ENCODE data around the gene ANK3.

Gene ANK3

DNA sequence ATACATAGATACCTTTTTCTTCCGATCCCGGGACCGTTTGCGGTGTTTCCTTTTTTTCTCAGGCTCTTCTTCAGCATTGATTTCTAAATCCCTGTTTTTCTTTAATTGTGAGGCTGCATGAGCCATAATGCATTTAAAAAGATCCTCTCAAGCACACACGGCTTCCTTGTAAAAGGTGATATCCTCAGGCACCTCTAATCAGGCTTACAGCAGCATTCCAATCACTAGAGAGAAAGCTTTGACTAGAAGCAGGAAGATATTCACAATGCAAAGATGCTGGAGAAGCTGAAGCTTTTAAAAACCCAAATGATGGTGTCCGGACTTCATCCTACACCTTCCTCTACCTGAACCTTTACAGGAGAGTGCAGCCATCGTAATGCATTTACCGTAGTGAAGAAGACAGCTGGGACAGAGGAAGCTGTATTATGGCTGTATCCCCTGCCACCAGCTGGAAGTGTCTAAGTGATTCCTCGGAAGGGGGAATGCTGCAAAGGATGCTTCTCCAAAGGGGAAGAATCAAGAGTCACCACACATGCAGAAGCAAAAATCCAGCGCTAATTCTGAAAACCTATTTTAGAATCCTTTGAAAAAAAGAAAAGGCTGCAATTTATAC, at the start of gene ANK3:
TSS of gene ANK3 (minus strand) at position 463 of the 613 bp plus-strand sequence. CDS start at position 126, 337 bp downstream.
- DNase-seq, result no peak

DNA sequence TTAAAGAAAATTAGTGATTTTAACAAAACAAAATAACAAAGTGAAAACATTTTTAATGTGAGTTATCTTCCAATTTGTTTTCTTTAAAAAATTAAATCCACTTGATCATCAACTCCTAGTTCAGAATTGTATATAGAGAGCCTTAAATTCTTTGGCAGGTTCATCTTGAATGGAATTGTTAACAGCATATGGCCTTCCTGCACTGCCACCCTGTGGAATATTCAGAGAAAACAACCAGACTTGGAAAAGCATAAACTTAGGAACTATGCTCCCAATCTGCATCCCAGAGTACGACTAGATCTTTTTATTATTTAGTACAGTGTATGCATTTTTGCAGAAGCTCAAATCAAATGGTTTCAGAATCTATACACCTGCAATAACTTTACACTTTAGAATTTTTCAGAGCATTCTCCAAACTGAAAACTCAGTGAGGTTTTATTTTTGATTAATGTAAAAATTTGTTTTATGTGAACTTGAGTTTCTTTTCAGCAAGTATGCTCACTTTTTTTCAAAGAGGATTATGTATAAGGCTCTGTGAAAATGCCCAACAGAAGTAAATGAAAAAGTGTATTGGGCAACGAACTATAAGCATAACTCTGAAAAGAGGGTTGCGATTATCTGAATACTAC, 44.9 kb upstream of the ANK3 start:
- DNase-seq, result no peak

DNA sequence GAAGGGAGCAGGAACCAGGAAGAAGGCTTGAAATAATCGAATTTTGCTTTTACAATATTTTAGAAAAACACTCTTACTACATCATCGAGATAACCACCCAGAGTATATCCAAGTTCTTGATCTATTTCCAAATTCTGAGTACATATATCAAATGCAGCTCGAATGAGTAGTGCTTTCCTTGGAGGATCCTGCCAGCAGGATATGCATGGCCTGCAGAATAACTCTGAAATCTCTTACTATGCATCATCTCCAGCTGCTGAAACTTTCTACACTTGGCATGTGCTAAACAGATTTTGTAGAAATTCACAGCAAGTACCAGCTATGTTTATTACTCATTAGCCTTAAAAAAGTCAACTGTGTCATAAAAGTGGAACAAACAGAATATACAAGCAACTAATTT, 44.0 kb upstream of the ANK3 start:
- DNase-seq, result no peak

DNA sequence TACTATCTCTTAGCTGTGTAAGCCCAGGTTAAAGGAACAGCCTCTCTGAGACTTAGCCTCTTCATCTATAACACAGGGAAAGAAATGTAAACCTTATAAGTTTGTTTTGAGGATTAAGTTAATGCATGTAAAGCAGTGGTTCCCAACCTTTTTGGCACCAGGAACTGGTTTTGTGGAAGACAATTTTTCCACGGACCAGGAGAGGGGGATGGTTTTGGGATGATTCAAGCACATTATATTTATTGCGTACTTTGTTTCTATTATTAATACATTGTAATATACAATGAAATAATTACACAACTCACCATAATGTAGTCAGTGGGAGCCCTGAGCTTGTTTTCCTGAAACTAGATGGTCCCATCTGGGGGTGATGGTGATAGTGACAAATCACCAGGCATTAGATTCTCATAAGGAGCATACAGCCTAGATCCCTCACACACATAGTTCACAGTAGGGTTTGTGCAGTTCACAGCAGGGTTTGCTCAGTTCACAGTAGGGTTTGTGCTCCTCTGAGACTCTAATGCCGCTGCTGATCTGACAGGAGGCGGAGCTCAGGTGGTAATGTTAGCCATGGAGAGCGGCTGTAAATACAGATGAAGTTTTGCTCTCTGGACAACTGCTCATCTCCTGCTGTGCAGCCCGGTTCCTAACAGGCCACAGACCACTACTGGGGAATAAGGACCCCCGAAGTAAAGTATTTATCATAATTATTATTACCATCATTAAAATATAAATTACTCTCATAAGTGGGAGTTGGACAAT, 41.3 kb upstream of the ANK3 start:
- DNase-seq, result no peak

DNA sequence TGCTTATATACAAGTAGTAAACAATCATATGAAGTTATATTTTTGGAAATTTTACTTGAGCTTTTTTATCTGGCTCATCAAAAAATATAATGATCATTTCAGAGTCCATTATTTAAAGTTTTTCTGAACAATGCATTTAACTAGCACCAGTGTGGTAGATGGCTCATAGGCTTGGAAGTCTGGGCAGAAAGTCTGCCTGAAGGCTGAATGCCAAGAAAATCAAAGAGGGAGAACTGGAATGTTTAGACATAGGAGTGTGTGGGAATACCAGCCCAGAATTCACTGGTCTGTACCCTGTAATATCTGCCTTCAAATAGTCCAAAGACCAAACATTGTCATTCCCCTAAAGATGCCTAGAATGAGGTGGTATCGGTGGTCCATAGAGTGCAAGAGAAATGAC, 40.3 kb upstream of the ANK3 start:
- DNase-seq, result no peak

DNA sequence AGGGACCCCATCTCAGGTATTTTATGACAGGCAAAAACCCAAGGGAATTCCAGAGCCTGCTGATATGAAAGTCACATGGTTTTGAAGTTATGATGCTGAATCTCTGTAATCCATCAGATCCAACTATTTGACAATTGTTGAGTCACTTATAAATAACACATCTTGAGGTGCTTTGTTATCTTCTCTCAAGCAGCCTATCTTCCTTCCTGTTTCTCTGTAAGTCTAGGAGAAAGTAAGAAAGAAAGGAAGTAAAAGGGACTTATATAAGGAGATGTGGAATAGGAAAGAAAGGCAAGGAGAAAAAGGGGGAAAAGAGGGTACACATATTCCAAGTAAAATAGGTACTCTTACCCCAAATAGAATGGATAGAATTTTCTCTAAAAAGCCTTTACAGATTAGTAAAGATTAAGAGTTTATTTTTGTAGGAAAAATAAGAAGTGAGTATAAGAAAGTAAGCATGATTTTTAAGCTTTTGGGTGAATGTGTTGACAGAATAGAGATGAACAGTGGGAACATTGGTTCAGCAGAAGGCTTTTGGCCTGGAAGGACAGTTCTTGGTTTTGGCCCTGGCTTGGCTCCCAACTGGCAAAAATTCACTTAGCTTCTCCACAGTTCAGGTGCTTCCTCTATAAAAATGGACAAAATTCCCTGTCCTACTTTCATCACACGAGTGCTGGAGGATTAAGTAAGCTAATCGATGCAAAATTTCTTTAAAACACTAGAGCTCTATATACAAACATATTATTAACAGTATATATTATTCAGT, 39.6 kb upstream of the ANK3 start:
- no peak for DNase-seq

DNA sequence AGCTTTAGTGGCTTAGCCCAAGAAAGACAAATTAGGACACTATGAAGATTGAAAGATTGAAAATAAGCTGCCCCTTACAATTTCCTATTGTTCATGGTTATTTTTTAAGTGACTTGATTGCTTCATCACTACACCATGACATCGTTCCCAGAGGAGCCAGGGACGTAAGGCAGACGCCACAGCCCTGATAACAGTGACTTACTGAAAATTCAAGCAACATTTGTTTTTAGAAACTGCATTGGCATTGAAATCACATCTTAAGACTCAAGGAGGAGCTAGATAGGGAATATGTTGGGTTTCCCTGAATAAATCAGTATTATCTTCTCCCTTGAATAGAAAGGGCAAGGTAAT, 38.7 kb upstream of the ANK3 start:
- no peak for DNase-seq

DNA sequence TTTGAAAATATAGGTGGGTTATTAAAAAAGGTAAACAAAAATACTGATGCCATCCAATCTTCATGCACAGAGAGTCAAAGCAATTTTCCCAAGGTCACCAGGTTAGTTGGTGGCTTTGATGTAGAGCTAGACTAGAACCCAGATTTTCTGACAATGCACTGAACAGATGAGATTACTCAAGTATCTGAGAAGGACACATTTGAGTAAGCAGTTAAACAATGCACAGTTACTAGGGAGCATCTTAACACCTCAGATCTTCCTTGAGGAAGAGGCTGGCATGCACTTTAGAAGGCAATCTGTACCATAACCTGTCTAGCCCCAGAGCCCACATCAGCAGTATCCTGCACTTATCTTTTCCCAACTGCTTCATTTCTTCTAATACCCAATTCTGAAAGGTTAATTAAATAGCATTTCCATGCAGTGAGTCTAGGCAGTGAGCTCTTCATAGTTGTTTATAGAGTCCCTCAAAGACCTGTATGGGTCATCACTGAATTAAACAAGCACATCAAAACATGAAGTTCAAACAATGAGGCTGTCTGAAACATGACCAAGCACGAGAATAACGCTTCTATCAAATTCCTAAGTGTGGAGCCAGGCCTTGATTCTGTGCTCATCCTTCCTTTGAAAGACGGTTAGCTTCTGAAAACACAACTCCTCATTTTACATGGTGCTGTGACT, 38.2 kb upstream of the ANK3 start:
- no peak for DNase-seq

DNA sequence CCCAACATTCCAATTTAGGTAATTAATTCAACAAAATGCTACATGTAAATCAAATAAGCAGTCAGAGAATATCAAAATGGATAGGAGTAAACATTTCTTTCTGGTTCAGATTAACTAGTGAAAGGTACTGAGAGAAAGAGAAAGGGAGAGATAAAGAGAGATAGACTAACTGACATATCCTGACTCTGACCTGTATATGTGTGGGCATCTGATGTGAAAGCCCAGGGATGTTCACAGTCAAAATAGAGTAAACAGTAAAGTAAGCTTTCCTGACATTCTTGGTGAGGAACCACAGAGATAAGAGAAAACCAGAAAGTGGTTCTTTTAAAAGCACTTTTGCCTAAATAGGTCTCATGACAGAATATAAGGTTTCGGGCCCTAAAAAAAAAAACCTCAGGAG, 37.5 kb upstream of the ANK3 start:
- DNase-seq, result no peak

DNA sequence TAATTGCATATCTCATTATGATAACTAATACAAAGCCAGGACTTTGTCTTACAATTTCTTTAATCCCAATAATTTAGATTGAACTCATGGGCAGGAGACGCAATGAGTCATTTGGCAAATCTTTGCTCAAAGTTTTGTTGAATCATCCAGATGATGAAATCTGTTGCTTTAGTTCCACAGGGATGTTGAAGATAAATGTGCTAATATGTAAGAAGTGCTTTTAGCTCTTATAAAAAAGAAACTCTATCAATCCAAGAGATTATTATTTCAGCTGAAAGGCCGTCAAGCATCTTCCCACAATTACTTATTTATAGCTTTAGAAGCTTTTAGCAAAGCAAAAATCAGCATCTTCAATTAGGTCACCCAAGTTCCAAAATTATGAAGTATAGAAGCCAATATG, 36.8 kb upstream of the ANK3 start:
- DNase-seq, result no peak

DNA sequence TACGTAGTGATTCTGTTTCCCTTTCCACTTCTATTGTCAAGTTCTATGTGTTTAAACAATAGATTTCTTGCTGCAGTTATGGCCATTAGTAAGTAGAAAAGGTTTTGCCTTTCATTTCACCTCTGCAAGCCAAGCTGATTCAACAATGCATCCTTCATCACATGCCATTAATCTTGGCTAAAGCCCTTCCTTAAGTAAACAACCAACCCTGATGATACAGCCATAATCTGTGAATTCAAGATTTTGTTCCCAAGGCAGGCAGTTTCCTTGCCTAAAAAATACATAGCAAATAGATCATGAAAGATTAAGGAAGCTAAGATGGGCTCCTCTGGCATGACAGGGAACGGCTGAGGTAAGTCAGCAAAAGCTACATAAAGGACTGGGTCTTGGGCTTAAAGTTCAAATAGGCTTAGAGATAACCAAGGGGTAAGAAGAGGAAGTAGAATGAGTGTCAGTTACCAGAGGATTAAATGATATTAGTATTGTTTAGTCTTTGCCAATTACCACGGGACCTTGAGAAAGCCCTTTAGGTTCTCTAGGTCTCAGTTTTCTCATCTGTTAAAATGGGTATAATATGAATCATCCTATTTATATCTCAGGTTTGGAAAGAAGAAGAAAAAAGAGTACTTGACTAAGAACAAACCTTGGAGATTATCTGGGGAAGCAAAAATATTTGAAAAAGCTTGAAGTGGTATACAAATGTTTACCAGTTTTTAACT, 35.9 kb upstream of the ANK3 start:
- no peak for DNase-seq

DNA sequence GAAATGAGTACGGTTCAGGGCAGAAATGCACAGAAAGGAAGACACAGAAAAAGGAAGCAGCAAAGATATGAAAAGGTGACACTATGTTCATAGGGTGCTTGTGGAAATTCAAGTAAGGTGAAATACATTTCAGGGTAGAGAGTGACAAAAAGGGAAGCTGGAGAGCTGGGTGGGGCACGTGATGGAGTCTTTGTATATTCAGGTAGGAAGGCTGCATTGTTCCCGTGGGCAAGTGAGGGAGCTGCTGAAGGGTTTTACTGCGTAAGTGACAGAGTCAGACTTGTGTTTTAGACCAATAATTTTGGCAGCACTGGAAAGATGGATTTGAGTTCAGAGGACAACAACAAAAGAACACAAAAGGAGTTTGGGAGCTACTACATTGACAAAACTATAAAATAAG, 35.3 kb upstream of the ANK3 start:
- no peak for DNase-seq

DNA sequence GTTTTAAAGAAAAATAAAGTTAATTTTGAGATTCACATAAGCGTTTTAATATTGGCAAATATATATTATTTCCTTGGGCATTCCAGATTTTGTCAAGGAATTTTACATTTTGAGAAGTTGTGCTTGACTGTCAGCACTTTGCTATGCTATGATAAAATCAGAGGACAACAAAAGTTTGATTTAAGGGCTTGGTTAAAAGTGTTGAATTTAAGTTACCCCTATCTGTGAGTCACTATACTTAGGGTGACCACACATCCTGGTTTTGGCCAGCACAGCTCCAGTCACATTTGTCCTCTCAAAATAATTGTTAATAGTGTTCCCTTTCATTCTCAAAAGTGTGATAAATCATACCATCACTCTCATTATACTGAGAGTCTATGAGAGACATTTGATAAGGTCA, 34.2 kb upstream of the ANK3 start:
- DNase-seq, result no peak

DNA sequence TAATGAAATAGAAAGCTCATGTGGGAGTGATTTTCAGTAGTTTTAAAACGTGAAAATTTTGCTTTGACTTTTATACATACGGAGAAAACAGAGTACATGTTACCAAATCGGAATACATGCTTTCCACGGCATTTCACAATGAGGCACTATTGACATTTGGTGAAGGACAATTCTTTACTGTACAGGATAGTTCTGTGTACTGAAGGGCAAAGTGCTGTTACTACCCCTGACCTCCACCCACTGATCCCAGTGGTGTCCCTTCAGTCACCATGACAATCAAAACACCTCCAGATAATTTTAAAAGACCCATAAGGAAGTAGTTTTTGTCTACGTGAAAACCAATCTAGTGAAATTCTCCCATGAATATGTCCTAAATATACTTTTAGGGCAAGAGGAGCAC, 33.1 kb upstream of the ANK3 start:
- no peak for DNase-seq

DNA sequence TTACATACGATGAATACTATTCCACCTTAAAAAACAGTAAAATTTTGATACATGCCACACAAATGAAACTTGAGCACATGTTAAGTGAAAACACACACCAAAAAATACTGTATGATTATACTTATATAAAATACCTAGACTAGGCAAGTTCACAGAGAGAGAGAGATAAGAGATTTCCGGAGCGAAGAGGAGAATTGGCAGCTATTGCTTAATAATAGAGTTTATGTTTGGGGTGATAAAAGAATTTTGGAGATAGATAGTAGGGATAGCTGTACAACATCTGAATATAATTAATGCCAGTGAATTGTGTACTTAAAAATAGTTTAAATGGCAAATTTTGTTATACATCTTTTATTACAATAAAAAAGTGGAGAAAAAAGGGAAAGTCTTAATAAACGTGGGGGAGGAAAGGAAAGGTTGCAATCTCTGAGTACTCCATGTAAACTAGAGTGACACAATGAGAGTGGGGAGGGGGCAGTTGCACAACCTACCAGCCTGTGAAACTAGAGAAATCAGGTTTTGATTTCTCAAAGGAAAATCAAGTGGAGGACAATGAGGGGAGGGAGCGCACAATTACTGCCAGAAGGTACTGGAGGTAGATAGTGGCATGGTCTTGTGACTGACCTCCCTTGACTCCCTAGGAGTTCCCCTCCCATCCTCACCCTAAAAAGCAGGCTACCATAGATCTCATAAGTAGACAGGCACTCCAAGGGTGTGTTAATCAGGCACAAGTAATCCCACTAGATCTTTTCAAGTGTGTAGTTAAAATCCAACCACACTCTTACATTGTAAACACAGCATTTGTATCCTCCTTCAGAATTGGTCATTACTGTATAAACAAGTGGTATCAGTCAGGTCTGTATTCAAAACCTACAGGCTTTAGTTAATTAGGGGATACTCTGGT, 31.6 kb upstream of the ANK3 start:
- DNase-seq, result no peak

DNA sequence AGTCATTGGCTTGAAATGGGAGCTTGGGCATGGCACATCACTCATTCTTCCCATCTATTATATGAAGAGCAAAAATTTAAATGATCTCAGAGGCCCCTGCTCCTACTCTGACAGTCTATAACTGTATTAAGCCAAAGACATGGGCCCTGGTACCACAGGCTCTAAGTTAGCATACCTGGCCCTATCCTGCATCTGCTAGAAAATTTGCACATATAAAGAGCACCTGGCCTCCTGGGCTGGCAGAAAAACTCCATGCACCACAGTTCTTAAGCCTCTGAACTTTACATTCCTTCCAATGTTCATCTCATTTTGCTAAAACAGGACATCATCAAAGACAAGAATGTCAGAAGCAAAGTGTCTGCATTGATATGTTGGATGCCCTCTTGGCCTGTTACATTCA, 29.6 kb upstream of the ANK3 start:
- DNase-seq, result no peak

DNA sequence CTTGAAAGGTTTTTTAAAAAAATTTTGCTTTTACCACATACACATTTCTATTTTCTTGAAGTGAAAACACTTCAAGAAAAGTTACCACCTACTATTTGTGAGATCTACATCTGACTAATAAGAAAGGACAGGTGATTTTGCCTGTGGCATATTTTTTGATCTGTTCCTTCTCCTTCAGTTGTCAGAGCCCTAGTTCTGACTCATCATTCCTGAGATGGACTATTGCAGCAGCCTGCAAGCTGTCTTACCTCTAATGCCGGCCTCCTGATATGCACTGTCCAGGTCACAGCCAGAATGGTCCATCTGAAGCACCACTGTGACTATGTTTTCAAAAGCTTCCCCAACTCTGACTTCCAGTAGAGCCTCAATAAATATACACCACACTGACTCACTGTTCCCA, 28.2 kb upstream of the ANK3 start:
- no peak for DNase-seq

DNA sequence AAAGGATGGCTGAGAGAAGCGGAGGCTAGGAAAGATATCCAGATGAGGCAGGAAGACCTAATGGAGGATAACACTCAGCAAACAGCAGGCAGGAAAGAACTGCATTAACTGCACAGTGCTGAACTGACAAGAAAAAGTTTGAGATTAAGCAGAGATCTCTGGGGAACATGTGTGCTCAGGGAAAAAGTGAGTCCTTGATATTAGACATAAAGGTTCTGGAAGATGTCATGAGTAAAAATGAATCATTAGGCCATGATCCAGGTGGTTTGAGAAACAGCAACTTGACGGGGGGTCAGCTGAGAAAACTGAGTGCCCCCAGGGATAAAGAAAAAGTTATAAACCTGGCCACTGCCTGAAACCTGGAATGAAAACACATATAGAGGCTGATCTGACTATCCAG, 27.3 kb upstream of the ANK3 start:
- DNase-seq, result no peak

DNA sequence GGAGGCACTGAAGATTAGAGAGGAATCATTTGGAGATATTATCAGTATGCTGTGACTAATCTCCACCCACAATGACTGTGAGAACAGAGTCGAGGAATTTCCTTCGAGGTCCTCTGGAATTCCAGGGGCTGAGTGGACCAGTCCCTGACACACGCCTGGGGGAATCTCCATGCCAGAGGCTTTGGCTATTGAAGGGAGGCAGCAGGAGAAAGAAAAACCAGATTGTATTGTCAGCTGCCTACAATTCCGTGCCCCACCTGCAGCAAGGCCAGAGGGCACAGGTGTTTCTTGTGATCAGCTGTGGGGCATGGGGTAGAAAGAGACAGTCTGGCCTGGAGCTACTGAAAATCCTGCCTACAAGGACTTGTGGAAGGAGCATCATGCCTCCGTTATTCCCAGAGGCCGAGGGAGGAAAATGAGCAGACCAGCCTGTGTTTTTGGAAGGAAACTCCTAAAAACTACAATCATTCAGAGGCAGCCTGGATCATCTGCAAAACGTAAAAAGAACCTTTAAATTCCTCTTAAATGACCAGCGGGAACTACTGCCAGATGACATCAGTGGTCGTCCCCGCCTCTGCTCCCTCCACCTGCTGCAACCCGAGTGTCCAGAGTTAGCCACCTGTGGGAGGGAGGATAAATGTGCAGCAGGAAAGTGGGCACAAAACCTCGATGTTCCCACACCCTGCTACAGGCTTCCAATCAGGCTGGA, 25.4 kb upstream of the ANK3 start:
- DNase-seq, result no peak

DNA sequence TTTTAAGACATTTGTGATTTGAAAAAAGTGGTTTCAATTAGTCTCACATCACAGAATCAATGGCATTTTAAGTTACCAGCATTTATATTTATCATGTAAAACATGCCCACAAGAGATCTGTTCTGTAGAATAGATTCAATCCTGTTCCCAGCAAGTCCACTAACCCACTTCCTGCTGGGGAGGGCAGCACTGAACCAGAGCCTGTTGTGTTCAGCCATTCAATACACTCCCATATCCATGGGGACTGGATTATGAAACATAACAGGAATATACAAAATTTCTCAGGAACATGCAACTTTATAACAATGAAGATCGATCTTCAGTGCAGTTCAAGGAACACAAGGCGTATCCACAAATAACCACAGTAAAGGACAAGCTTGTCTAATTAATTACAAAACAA, 24.4 kb upstream of the ANK3 start:
- DNase-seq, result no peak
